Hippocampal formation (tissue), 2 donors: ENCODE measurements around the gene JAK2.
"Not testable (repeated sequence)": the region's sequence is repeated elsewhere in the genome, so short reads cannot be mapped to it uniquely, and the experiment has no call there.

Source experiments
- DNase-seq, 2 donors: peaks; one replicate each; lab custom pipeline; 2025; lab: John Stamatoyannopoulos, UW

JAK2 gene

DNA sequence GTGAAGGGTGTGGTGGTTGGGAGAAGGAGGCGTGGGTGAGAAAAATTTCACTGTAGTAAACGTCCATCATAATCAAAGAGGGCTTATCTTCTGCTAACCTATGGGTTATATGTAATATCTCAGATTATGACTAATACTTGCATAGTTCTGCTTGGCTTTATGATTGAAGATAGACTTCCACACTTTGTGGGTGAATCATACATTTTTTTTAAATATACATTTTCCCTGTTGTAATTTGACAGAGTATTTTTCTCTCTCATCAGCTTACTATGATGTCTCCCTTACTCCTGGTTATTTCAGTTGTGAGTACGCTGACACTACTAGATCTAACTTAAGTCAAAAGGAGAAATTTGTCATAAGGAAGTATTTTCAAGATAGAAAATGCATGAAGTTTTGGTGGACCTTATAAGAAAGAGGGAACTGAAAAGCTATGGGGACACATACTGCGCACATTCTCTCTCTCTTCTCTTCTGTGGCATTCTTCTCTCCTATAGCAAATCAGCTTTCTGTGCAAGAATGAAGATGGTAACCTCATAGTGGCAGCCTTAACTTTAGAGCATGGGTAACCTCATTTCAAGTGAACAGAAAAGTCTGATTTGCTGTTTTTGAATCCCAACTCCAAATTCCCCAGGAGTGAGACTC lies 4.9 kb upstream of the JAK2 start:
- DNase-seq, result no peak

DNA sequence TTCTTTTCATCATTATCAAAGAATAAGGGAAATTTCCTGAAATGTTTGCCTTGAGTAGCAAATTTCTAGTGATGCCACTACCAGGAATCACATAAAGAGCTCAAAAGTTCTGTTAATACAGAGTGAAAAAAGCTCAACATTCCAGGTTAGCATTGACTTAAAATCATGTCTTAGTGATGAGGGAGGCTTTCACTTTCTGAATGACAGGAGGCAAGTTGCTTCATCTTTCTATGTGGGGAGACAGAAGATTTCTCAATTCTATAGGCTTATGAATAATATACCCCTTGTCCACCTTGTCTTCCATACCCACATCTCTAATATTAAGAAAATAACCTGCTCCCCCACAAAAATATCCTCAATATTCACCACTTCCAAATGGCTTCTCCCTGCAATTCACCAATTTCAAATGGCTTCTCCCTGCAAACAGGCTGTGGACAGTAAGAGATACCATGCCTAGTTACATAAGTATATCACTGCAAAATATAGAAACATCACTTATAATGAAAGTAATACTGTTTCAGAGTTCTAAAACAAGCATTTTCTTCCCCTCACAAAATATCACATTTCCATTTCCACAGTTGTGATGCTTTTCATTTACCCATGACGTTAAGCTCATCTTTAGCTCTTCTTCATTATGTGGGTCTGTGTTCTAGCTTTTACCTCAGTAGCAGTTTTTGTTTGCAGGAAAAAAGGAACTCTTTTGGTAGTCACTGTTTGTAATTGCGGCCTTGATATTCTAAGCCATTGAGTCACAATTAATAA lies 2.2 kb upstream of the JAK2 start:
- no peak for DNase-seq

DNA sequence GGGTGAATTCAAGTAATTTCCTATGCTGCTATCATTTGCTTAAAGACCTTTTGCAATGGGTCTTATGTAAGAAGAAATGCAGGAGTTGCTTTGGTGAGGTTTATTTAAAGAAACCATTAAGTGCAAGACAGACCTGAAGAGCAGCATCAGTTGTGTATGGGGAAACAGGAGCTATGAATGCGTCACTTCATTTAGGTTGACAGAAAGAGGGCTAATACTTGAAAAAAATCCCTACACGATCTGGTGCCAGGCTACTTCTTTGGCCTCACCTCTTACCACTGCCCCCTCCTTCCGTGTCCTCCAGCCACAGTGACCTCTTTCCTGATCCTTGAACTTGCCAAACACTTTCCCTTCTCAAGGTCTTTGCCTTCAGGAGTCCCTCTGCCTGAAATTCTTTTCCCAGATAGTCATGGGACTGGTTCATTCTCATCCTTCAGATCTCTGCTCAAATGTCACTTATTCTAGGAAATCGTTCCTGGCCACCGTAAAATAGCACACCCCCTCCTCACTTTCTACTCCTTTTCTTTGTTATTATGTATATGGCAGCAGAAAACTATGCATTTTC lies 1.4 kb upstream of the JAK2 start:
- no peak for DNase-seq

DNA sequence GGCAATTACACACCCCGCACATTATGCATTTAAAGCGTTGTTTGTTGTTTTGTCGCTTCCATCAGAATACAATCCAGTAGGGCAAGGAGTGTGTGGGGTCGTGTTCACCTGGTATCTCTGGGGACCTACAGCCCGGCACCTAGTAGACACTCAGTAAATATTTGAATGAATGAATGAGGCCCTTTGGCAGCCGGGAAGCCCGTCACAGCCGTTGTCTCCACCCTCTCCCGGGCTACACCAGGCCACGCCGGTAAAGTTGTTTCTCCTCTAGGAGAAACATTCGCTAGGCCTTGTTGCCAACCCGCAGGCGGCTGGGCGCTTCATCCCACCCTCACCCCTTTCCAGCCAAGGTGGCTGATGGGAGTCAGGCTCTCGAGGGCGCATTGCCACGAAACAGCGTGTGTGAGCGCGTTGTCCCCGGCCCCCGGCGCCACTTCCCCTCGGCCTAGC lies 876 bp upstream of the JAK2 start:
- DNase-seq, result peak in 1 of 2 donors; percentile 40

DNA sequence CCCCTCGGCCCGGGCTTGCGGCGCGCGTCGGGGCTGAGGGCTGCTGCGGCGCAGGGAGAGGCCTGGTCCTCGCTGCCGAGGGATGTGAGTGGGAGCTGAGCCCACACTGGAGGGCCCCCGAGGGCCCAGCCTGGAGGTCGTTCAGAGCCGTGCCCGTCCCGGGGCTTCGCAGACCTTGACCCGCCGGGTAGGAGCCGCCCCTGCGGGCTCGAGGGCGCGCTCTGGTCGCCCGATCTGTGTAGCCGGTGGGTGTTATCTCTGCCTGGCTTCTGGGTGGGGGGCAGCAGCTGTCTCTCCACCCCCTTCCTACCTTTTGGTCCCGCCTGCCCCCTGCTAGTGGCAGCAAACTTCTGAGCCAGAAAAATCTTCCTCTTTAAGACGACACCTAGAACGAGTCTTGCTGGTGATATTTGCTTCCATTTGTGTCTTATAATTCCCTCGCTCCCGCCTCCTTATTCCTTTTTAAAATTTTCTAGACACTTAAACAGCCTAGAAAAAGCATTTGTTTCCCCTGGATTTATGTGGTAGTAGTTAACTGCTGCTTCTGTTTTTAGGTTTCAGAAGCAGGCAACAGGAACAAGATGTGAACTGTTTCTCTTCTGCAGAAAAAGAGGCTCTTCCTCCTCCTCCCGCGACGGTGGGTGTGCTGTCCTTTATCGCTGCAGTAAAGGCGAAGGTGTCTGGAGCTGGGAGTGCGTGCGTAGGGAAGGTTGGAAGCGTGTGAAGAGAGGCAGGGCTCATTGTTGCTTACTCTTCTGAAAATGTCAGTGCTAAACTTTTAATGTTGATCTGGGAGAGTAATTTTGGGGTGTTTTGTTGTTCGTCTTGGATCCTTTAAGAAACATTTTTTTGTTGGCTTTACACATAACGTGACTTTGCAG lies 554 bp downstream of the JAK2 start:
- peak; percentile 6 to 50 for DNase-seq

DNA sequence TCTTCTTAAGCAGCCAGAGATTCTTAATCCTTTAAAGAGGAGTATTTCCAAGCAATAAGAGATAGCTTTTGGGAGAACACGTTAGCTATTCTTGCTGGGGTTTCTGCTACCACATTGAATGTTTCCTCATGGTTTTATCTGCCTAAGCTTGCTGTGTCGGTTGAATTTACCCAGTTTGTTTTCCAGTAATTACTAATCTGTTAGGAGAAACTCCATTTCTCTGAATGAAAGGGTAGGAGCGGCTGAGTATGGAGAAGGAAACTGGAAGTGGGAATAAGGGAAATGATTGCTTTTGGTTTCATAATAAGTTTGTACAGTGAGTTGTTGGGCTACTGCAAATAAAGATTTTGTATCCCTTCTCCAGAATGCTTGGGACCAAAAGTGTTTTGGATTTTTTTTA lies 1.2 kb downstream of the JAK2 start:
- DNase-seq, result peak in 1 of 2 donors; percentile 41

DNA sequence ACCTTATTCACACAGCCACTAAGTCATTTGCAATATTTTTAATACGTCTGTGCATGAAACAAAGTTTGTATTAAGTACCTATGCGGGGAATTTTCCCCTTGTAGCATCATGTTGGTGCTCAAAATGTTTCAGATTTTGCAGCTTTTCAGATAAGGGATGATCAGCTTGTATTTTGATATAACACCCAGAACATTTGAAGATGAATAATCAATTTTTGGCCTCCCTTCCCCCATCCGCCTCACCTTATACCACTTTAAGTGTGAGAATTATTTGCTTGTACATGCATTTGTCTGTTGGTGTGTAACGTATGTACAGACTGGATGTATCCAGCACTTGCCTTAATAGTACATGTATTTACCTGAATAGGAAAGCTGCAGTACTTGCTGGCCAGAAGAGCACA lies 1.7 kb downstream of the JAK2 start:
- no peak for DNase-seq

DNA sequence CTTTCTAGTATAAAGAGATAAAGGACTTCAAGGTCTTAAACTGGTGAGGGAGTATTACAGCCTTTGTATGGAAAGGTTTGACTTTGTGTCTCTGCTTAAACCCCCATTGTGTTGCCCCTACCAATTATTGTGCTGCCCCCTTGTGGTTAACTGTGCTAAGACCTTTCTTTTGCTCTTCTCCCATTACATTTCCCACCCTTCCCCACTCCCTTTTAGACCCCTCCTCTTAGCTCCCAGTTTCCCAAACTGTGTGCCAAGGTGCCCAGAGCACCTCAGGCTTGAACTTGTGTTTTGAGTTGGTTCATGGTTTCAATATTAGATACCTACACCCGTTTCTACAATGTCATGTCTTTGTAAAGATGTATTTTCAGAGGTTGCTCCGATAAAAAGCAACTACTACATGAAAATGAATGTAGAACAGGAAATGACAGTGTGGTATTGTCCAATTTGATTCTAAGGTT lies 2.9 kb downstream of the JAK2 start:
- peak; percentile 5 to 67 for DNase-seq

DNA sequence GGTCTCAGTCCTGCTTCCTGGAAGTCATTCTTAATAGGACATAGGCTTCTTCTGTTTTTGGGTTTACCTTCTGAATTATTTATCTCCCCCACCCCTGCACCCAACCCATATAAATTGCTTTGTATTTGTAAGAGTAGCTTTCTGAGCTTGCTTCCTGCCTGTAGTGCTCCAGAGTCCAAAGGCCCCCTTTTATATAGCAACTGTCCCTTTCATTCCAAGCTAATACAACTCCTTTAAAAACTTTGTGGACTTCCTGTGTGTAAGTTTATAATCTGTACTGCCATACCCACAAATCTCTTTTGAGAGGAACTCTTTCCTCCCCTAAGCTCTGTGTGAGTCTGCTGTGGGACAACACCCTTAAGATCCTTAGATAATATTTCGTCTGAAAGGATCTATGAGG lies 7.8 kb downstream of the JAK2 start:
- DNase-seq, result no peak

DNA sequence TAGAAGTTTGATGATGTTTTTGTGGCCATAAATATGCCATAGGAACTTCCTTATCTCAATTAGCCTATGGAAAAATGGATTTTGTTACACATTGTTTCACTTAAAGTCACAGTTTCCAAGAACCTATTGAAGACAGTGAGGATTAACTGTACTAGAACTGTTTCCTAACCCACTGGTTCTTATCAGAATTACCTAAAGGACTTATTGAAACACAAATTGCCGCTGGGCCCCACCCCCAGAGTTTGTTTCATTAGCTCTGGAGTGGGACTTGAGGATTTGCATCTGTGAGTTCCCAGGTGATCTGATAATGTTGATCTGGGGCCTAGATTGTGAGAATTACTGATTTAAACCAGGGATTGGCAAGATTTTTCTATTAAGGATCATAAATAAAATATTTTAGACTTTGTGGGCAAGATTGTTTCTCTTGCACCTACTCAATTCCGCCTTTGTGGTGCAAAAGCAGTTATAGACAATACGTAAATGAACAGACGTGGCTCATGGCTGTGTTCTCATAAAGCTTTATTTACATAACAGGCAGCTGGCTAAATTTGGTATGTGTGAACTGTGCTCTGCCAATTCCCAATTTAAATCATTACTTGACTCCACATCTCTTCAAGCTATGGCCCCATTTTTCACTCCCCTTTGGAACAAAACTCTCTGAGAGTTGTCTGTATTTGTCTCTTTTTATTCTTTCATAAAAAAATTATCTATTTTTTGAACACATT lies 9.3 kb downstream of the JAK2 start:
- peak in 1 of 2 donors; percentile 11 for DNase-seq

DNA sequence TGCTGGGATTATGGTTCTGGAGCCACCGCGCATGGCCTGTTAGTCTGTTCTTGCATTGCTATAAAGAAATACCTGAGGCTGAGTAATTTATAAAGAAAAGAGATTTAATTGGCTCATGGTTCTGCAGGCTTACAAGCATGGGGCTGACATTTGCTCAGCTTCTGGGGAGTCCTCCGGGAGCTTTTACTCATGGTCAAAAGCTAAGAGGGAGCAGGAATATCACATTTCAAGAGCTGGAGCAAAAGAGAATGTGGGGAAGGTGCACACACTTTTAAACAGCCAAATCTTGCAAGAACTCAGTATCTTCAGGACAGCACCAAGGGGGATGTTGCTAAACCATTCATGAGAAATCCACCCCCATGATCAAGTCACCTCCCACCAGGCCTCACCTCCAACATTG lies 12.1 kb downstream of the JAK2 start:
- no peak for DNase-seq

DNA sequence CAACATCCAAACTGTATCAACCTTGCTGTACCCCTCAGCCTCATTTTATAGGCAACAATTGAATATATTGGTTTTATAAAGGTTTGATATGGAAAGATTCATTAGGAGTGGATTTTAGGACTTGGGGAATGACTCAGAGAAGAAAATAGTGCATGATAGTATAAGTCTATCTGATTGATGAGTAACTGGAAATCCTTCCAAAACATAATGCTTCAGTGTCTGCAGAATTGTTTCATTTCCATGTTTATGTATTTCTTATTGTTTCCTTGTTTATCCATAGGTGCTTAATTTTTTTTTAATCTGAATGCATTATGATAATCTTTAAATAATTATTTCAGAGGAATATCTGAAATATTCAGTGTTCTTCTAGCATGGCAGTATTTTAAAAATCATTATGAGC lies 12.6 kb downstream of the JAK2 start:
- DNase-seq, result no peak

DNA sequence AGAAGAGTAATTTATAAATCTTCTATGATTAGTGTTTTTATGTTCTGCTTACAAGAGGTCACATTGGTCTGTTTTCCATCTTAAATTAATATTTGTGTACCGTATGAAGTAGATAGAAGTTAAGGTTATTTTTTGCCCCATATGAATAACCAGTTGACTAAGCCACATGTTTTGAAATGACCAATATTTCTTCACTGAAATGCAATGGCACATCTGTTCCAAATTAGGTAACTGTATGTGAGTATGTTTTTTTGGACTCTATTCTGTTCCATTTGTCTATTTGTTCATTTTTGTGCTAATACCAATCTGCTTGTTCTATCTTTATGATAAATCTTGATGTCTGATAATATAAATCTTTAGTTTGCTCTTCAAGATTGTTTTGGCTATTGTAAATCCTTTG lies 17.7 kb downstream of the JAK2 start:
- no peak for DNase-seq

DNA sequence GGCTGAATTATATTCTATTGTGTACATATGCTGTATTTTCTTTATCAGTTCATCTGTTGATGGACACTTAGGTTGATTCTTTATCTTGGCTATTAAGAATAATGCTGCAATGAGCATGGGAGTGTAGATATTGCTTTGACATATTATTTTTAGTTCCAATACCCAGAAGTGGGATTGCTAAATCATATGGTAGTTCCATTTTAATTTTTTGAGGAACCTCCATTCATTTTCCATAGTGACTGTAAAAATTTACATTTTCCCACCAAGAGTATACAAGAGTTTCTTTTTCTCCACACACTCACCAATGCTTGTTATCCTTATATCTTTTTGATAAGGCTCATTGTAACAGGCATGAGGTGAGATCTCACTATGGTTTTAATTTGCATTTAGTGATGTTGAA lies 19.4 kb downstream of the JAK2 start:
- no peak for DNase-seq

DNA sequence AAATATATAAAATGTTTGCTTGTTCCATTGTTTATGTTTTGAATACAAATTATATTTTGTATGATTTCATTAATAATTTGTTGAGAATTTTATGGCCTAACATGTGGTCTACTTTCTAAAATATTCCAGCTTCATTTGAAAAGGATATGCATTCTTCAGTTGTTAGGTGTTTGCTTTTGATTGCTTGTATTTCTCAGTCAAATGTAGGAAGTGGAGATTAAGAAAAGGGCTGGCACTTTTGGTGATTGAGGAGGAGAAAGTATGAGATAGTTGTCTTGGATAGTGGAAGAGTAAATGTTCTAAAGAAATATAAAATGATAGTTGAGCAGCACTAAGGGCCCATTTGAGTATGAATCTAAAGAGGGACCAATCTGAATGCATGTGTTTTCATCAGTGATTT lies 23.1 kb downstream of the JAK2 start:
- no peak for DNase-seq

DNA sequence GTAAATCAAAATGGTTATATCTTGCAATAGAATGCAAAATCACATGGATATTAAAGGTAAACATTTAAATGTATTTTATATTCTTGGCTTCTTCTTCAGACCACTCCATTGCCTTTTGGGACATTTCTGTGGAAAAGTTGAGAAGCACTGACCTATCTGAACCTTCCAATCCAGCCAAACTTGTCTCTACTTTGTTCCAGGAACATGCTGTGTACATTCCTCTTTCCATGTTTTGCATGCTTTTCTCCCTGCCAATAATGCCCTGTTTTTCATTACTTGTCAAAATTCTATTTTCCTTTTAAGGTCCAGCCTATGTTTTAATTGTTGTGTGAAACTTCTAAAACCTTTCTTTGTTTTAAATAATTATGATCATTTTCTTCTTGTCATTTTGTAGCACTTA lies 28.3 kb downstream of the JAK2 start:
- no peak for DNase-seq

DNA sequence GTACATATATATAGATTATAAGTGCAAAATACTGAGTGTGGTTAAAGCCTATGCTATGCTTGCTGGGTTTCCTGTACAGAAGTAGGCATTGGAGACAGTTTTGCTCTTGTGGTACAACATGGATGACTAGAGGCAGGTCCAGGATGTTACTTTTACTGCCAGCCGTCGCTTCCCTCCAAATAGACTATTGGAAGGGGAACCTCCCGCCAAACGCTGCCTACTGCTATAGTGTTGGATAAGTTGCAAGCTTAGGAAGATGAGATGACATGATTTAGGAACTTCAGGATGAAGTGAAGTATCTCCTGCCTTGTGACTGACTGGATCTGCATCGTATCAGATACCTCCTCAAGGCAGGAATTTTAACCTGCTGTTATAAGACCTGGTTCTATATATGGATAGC lies 30.9 kb downstream of the JAK2 start:
- no peak for DNase-seq

DNA sequence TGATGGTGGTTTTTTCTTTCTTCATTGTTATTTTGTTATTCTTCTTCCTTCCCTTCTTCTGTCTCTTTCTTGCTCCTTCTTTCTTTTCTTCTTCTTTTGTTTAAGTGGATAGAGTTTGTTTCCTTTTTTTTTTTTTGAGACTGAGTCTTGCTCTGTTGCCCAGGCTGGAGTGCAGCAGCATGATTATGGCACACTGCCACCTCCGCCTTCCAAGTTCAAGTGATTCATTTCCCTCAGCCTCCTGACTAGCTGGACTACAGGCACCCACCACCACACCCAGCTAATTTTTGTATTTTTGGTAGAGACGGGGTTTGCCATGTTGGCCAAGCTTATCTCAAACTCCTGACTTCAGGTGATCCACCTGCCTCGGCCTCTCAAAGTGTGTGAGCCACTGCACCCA lies 40.3 kb downstream of the JAK2 start:
- DNase-seq, result no peak

DNA sequence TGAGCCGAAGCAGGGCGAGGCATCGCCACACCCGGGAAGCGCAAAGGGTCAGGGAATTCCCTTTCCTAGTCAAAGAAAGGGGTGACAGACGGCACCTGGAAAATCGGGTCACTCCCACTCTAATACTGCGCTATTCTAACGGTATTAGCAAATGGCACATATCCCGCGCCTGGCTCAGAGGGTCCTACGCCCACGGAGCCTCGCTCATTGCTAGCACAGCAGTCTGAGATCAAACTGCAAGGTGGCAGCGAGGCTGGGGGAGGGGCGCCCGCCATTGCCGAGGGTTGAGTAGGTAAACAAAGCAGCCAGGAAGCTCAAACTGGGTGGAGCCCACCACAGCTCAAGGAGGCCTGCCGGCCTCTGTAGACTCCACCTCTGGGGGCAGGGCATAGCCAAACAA lies 46.9 kb downstream of the JAK2 start:
- not testable (repeated sequence) for DNase-seq

DNA sequence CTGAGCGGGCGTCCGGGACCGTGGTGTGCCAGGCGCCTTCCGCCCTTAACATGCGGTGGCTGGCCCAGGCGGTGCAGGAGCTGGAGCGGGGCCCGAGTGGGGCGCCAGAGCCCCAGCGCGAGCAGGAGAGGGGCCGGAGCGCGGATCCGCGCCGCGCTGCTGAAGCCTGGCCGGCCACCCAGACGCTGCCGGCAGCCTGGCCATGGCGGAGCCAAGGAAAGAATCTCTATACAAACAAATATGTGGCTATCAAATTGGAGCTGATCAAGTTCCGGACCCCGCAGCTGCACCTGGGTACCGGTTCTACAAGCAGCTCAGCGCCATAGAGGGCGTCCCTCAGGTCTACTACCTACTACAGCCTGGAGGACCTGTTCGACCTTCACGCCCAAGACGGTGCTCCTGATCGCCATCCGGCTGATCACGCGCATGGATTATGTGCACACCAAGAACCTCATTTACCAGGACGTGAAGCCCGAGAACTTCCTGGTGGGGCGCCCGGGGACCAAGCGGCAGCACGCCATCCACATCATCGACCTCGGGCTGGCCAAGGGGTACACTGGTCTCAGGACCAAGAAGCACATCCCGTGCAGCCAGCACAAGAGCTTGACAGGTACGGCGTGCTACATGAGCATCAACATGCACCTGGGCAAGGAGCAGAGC lies 55.8 kb downstream of the JAK2 start:
- no peak for DNase-seq
